A673 (cell line): ENCODE measurements around the gene VAT1L.

Experiments used
- EZH2 ChIP-seq: fragments of 200-600 bp; sonication (generic); IDR thresholded peaks from 2 replicates; pipeline ENCODE4 v1.6.1; 2017; ENCODE audit warnings: borderline replicate concordance, low read depth, mild to moderate bottlenecking, mixed read lengths, antibody characterized with exemption, low read length; ENCODE audit not compliant: poor library complexity, severe bottlenecking
- TF ChIP-seq, protein P1 (sequence below): fragments of 300-800, 200-600 bp; sonication (generic); conservative IDR thresholded peaks from 2 replicates; pipeline ENCODE4 v1.5.1; 2017; ENCODE audit warnings: low read depth, mild to moderate bottlenecking, antibody characterized with exemption, low read length, moderate library complexity, mixed read lengths

DNA sequence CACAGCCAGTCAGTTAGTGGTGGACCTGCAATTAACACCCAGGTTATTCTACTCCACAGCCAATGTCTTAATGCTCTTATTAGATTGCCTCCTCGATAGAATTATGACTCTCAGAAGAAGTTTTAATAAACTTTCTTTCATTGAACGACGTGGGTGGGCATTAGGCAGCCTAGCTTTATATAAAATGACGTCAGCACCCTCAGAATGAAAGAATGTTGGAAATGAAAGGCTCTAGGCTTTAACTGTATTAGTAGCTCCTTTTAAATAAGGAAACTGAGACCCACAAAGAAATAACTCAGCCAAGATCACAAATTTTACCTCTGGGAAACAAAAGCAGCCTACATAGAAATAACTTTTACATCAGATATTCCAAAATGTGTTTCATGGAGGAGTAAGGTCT lies 142.7 kb downstream of the VAT1L start:
- TF ChIP-seq, protein P1, sequence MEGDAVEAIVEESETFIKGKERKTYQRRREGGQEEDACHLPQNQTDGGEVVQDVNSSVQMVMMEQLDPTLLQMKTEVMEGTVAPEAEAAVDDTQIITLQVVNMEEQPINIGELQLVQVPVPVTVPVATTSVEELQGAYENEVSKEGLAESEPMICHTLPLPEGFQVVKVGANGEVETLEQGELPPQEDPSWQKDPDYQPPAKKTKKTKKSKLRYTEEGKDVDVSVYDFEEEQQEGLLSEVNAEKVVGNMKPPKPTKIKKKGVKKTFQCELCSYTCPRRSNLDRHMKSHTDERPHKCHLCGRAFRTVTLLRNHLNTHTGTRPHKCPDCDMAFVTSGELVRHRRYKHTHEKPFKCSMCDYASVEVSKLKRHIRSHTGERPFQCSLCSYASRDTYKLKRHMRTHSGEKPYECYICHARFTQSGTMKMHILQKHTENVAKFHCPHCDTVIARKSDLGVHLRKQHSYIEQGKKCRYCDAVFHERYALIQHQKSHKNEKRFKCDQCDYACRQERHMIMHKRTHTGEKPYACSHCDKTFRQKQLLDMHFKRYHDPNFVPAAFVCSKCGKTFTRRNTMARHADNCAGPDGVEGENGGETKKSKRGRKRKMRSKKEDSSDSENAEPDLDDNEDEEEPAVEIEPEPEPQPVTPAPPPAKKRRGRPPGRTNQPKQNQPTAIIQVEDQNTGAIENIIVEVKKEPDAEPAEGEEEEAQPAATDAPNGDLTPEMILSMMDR, result no peak
- TF ChIP-seq EZH2, result no peak
